NAMALWA (cell line): ENCODE data around the gene ELFN2.
"Not testable (repeated sequence)": the region's sequence is repeated elsewhere in the genome, so short reads cannot be mapped to it uniquely, and the experiment has no call there.

ENCODE experiments used
- DNase-seq: peaks from one replicate; pipeline ENCODE4 v3.0.0-alpha.2; 2015; ENCODE audit warnings: low spot score

The ELFN2 gene

DNA sequence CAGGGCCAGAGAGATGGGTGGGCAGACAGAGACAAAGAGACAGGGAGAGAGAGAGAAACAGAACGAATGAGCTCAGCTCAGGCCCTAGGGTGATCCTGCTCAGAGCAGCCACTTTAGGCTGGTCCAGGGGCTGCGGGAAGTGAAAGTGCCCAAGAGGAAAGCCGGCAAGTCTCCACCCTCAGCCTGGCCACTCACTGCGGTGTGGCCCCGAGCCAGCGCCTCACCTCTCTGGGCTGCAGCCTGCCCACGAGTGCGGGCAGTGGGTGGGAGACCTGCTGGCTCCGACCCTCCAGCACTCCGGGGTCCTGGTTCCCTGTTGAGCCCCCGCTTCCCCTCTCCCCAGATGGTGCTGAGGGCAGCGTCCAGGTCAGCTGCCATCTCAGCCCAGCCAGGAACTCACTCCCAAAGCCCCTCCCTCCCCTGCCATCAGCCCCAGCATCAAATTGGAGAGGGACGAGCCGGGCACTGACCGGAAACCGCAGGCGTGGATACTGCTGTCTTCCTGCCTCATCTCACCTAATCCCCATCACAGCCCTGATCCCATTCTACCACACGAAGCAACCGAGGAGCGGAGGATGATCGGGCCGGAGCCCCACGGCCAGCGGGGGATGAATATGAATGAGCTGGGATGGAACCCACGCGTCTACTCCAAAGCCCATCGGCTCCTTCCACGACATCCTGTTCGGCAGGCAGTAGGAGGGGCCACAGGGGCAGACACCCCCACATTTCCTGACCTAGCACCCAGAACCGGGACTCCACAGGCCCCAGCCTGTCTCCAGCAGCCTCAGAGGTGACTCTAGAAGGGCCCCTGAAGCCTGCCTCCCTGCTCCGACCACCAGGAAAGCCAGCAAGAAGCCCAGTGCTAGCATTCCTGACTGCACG, 16.9 kb downstream of the ELFN2 start:
- DNase-seq = no peak

DNA sequence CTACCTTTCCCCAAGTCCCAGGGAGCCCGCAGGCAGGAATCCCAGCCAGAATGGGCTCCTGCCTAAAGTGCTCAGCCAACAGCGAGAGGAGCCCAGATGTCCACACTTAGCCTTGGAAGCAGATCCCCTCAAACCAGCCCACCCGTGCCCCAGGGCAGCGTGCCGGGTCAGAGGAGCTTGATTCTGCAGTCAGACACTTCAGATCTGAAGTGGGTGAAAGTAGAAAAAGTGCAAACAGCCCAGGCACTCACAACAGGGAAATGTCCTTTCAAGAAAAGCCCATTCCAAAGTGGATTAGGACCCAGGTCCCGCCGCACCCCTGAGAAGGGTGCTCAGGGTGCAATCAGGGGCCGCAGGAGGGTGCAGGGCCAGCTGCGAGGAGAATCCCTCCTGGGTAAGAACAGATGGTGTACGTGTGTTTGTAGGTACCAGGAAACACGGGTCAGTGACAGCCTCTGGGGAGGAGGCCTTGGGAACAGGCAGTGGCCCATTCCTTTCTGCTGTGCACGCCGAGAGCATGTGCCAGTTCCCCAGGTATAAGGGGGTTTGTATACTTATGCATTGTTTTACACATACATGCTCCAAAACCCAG, 17.7 kb downstream of the ELFN2 start:
- DNase-seq = peak; percentile 43

DNA sequence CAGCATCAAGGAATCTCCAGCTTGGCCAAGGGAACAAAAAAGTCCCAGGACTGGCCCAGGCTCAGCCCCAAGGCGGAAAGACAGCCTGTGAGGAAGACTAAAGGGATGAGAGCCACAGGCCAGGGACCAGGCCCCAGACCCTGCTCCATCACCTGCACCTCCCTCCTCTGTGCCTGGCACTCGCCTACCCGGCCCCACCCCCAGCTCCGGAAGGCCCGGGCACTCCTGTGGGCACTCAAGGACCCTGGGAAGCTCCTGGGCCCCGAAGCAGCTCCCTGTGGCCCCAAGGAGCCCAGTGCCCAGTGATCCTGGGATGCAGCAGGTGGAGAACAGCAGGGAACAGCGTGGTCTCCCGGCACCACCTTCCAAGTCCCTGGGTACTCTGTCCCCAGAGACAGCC, 18.2 kb downstream of the ELFN2 start:
- no peak for DNase-seq

DNA sequence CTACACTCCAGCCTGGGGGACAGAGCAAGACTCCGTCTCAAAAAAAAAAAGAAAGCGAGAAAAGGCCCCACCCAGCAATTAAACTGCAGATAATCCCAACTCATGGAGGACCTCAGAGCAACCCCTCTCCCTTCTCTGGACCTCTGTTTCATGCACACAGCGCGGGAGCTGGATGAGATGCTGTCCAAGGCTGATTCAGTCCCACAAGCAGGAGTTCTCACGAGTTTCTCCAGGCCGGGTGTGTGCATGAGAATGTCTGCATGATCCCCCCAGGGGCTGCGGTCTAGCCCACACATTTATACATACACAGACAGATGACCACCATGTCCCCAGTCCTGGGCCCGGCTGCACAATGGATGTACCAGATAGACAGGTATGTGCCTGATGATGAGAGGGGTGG, 19.4 kb downstream of the ELFN2 start:
- DNase-seq = no peak

DNA sequence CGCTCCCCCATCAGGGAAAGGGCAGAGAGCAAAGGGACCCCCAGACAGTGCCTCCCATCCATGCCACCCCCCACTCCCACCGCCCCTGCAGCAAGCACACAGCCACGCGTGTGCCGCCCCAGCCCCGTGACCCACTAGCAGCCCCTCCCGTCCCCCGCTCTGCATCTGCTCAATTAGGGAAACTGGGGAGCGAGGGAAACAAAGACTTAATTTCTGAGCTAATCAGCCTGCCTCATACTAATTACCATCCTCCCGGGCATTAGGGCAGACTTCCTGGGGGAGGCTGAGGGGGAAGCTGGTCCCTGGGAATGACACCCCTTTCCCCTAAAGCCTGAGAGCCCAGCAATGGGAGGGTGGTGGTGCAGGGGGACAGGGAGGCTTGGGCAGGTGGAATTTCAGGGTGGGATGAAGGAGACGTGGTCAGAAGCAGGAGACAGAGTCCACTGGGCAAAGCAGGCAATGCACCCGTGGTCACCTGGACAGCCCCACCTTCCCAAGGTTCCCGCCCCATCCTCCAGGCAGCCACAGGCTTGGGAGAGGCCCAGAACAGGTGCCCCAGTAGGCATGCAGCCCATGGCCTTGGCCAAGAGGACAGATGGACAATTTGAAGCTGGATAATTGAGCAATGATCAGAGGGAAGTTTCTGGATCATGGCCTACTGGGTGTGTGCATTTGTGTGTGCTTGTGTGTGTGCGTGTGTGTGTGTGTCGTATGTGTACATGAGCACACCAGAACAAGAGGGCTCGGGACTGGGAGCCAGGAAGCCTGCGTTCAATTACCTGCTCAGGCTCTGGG, 20.6 kb downstream of the ELFN2 start:
- DNase-seq = no peak

DNA sequence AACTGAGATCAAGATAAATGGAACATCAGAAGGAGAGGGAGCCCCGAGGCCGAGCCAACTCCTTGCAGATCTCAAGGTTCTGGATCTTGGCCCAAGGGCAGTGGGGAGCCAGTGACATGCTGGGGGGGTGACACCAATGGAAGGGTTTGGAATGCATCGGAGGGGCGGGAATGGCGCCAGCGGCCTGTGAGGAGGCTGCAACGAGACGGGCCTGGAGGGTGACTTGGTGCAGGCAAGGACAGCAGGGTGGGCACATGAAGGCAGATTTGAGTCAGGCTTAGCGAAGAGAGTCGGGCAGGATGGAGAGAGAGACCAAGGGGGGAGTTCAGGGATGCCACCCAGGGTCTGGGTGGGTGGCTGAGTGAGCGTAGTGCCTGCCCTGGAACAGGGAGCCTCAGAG, 23.2 kb downstream of the ELFN2 start:
- no peak for DNase-seq

DNA sequence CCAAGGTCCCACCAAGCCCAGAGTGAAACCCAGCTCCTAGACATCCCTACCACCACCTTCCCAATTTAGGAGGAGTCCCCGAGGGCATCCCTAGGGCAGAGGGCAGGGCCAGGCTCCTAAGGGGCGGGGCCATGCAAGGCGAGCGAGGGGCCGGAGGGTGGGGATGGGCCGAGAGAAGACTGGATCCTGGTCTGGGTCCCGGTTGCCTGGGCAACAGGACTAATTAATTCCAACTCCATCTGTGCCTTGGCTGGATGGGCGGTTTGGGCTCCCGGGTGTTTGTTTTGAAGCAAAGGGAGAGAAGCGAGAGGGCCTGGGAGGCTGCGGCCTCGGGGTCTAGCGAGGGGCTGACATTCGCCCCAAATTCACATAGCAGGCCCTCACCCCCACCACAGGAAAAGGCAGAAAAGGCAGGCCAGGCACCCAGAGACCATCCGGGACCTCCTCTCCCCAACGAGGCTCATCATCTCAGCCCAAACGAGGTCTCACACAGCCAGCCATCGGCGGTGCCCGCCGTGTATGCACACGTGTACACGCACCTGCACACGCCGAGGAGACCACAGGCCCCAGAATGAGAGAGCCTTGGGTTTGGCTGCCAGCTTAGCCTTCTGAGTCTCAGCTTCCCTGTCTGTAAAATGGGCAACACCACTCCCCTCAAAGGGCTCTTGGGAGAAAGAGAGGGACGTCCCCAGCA, 23.9 kb downstream of the ELFN2 start:
- DNase-seq = no peak

DNA sequence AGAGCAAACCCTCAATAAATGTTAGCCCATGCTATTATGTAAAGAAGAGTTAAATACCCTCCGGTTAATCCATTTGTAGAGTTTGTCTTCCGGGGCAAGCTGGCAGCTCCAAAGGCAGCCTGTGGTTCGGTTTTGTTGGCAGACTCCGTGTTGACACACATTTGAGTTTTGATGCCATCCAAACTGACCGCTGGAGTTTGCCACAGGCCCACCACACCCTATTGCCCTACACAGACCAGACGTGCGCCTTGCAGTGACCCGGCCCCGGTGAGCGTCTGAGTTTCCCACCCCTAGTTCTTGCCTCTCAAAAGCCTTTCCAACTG, 25.1 kb downstream of the ELFN2 start:
- DNase-seq = no peak

DNA sequence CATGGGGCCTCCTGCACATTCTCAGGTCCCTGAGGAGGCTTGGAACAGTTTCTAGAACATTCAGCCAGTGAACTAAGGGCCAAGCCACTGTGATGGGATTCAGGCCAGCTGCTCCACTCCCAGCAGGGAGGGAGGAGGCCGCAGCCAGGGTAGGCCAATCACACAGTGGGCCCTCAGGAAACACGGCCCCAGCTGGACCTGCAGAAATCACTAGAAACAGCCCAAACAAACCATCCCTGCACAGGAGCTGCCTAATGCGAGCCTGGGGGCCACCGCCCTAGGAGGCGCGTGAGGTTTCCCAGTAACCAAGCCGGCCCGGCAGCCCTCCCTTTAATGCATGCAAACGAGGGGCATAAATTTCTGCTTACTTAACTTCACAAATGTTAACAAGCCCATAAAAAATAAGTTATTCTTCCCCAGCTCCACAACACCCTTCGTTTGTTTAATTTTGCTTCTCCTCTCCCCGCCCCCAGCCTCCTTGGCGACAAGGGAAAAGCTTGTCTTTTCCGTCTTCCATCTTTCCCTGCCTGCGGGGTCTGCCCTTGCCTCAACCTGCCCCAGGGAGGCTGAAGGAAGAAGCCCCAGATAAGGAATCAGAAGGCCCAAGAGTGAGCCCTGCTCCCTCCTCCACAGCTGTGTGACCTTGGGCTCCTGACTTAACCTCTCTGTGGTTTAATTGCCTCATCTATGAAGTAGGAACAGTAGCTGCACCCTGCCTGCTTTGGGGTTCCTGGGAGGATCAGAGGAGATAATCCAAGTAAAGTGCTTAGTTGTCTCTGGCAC, 25.7 kb downstream of the ELFN2 start:
- no peak for DNase-seq

DNA sequence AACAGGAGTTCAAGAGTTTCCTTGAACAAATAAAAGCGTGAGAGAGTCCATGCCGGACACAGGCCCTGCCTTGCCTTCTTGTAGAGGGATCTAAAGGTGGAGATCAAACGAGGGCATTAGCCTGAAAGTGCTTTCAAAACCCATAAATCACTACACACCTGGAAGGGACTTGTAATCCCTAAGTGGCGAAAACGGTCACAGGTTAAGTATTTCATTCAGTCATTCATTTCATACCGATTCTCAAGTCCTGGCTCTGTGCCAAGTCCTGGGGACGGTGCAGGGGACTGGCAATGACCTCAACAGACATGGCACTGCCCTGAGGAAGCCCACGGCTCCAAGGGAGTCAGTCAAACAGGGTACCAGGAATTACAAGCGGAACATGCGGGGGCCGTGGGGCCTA, 26.6 kb downstream of the ELFN2 start:
- no peak for DNase-seq

DNA sequence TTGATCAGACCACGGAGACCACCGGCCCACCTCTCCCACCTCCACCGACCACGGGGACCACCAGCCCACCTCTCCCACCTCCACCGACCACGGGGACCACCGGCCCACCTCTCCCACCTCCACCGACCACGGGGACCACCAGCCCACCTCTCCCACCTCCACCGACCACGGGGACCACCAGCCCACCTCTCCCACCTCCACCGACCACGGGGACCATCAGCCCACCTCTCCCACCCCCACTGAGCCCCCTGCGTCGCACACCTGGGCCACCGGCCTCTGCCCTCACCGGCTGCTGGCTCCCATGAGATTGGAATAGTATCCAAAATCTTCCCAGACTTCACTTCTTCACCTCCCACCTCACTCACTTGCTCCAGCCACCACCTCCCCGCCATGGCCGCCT, 27.8 kb downstream of the ELFN2 start:
- not testable (repeated sequence) for DNase-seq

DNA sequence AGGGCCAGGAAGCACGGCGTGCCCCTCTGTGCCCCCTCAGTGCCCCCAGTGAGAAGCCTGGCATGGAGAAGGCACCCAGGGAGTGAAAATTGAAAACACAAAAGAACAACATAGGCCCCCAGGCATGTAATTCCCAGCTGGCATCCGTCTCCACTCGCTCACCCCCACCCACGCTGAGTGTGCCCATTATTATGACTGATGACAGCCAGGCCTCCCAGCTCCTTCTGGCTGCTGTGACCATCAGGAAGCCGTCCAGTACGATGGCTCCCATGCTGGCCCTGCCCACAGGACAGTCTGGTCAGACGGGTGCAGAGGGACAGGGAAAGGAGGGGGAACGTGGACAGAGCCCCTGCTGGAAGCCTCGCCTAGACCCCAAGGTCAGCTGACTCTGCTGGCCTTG, 30.1 kb downstream of the ELFN2 start:
- no peak for DNase-seq

DNA sequence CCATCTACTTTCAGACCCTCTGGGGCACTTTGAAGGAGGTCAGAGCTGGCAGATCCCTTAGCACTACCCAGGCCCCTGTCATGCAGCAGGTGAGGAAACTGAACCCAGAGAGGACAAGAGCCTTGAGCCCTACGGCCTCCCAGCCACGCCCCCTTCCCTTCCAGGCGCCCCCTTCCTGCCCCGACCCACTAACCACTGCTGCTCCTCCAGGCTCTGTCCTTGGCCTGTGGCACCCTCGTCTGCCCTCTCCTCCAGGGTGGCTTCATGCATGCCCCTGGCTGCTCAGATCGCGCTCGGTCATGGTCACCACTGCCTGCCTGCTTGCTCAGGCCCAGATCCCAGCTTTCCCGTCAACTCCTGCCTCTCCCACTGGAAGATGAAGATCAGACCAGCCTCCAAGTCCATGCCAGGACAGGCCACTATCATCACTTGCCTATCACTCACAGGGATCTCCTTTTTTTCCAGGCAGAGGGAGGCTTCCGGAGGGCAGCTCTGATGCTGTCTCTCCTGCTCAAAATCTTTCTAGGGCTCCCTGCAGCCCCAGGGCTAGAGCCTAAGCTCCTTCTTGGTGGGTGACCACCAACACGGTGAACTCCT, 30.7 kb downstream of the ELFN2 start:
- no peak for DNase-seq

DNA sequence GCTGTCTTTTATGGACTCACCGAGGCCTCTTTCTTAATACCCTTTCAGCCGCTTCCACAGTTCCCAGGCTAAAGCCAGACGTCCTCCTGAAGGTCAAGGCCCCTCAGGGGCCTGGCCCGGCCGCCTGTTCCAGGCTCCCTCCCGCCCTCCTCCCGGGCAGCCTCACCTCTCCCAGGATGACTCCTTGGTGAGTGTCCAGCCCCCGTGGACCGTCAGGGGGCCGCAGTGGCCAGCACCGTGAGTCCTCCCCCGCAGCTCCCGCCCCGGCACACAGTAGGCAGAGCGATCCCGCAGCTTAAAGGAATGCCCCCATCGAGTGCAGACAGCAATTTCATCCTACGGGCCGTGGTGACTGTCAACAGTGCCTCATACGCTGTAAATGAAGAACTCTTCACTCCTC, 32.9 kb downstream of the ELFN2 start:
- no peak for DNase-seq

DNA sequence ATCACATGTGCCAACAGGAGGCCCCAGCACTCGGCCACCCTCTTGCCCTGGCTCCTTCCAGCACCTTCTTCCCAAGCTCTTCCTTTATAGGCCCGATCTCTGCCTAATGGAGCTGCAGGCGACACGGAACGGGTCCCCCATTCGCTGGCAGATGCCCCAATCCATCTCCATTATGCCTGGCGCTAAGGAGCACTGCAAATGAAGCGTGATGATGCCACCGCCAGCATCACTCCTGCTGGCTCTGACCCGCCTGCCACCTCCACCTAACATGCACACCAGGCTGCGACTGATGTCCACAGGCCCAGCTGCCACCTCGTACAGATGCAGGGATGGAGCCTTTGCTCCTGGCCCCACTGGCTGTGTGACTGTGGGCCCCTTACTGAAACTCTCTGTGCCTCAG, 33.5 kb downstream of the ELFN2 start:
- no peak for DNase-seq

DNA sequence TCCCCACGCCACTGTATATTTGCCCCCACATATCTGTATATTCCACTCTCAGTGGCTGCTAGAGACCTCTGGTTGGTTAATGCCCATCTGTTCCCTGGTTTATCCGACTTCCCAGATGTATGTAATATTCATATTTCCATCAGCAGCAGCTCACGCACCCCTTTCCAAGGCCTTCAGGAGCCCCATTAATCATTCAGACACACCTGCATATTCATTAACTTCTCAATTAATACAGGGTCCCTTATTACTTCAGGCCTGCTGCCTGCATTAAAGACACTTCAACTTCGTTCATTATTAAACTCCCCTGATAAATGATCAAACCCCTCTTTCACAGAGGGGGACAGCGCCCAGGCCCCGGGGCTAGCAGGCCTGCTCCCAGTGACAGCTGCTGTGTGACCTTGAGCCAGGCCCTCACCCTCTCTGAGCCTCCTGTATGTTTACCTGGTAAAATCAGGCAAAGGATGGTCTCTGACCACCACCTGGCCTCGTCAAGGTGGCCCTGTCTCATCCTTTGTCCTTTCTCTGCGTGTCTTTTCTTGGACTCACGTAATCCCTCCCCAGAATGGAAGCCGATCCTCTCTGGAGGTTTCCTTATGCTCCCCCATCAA, 34.5 kb downstream of the ELFN2 start:
- DNase-seq = no peak

DNA sequence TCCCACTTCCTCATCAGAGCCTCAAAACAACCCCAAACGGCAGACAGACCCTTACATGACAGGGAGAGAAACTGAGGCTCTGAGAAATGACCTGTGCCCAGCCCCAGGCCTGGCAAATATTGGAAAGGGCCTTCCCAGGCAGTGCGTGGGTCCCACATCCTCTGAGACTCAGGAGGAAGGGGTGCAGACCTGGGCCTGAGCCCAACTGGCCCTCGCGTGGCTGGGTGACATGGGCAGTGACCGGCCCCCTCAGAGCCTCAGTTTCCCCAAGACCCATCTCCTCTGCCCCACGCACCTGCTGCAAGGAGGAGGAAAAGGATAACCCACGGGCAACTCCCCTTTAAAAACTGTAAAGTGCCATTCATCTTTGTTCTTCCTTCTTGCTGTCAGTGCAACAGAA, 35.6 kb downstream of the ELFN2 start:
- no peak for DNase-seq

DNA sequence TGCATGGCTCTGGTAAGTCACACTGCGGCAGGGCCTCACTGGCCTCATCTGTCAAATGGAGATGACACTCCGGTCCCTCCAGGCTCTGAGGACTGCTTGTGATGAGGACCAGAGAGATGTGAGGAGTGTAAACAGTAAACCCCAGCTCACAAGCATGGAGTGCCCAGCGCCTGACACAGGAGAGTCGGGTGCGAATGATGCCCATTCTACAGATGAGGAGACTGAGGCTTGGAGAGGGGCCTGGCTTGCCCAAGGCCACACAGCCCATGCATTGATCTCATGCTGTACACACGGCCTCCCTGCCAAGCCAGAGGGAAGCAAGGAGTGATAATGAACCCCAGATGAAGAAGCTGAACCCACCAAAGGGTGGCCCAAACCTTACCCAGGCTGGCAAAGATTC, 37.2 kb downstream of the ELFN2 start:
- no peak for DNase-seq

DNA sequence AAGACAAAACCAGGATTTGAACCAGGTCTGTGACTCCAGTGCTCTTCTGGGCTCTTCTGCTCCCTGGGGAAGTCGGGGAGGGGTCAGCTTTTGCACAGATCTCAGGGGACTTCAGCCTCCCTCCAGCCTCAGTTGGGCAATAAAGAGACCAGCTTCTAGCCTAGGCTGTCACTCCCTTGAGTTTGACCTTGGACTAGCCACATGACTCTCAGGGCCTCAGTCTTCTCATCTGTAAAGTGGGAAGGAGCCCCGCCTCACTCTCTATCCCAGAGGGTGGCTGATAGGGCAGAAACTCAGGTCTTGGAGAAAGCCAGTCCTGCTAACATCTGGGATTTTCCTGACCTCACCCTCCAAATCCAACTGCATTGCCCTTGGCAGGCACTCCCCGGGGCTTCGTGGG, 38.7 kb downstream of the ELFN2 start:
- DNase-seq = no peak

DNA sequence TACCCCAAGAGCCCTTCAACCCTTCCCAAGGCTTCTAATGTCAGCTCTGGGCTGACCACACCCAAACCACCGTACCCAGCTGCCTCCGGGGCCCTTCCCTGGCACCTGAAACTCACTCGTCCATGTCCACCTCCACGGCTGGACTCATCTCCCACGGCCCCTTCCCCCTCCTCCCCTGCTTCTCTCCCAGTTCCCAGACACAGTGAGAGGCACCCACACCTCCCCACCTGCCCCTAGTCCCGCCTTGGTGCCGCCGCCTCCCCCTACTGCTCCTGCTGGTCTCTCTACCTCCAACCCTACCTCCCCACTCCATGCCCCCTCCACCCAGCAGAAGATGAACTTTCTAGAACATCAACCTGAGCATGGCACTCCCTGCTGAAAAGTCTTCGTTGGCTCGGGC, 39.5 kb downstream of the ELFN2 start:
- DNase-seq = no peak

DNA sequence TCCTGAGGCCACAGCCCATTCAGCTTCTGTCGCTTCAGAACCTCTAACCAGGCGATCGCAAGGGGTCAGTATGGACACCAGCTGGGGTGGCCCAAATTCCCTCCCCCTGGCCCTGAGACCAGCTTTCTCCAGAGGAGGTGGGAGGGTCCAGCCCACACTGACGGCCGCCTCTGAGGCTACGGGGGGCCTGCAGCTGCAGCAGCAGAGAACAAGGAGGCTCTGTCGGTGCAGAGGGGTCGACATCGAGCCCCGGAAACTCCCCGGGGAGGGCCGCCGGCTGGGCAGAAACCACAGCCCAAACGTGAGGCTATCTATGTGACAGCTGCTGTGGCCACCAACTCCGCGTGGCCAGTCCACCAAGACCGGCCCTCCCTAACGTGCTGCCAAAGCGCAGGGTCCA, 40.8 kb downstream of the ELFN2 start:
- DNase-seq = no peak
